HEK293 (cell line): ENCODE measurements around the gene PCNX3.
A peak's percentile ranks its signal among the peaks of the same experiment; 100 is the strongest.

Experiments
- AEBP2 ChIP-seq: fragments of 450-650 bp; formaldehyde crosslinking; IDR thresholded peaks from 2 replicates; pipeline ENCODE4 v1.5.1; 2016; ENCODE audit warnings: missing biosample characterization, missing genetic modification characterization, borderline replicate concordance
- BCL11B ChIP-seq: fragments of 450-650 bp; formaldehyde crosslinking; IDR thresholded peaks from 2 replicates; pipeline ENCODE4 v1.5.1; 2016; ENCODE audit warnings: low read depth, missing biosample characterization, missing genetic modification characterization
- ELK4 ChIP-seq: IDR thresholded peaks from 2 replicates; pipeline ENCODE4 v1.6.1; 2011; ENCODE audit warnings: mild to moderate bottlenecking, low read depth, low read length, borderline replicate concordance
- GFI1B ChIP-seq: fragments of 450-650 bp; formaldehyde crosslinking; IDR thresholded peaks from 2 replicates; pipeline ENCODE4 v1.5.1; 2016; ENCODE audit warnings: missing biosample characterization, missing genetic modification characterization
- KLF10 ChIP-seq: fragments of 450-650 bp; IDR thresholded peaks from 2 replicates; pipeline ENCODE4 v1.5.1; 2018; ENCODE audit warnings: missing biosample characterization, mild to moderate bottlenecking, missing genetic modification characterization
- KLF8 ChIP-seq: fragments of 450-650 bp; formaldehyde crosslinking; IDR thresholded peaks from 2 replicates; pipeline ENCODE4 v1.5.1; 2016; ENCODE audit warnings: missing biosample characterization, missing genetic modification characterization
- ZBTB6 ChIP-seq: fragments of 450-650 bp; formaldehyde crosslinking; IDR thresholded peaks from 2 replicates; pipeline ENCODE4 v1.5.1; 2017; ENCODE audit warnings: missing biosample characterization, missing genetic modification characterization
- ZFP37 ChIP-seq: fragments of 450-650 bp; formaldehyde crosslinking; IDR thresholded peaks from 2 replicates; pipeline ENCODE4 v1.5.1; 2016; ENCODE audit warnings: missing biosample characterization, missing genetic modification characterization
- ZNF121 ChIP-seq: fragments of 450-650 bp; formaldehyde crosslinking; IDR thresholded peaks from 2 replicates; pipeline ENCODE4 v1.5.1; 2016; ENCODE audit warnings: missing biosample characterization, missing genetic modification characterization
- ZNF174 ChIP-seq: fragments of 450-650 bp; formaldehyde crosslinking; IDR thresholded peaks from 2 replicates; pipeline ENCODE4 v1.5.0; 2017; ENCODE audit warnings: missing biosample characterization, mild to moderate bottlenecking, missing genetic modification characterization
- ZNF214 ChIP-seq: fragments of 450-650 bp; formaldehyde crosslinking; IDR thresholded peaks from 2 replicates; pipeline ENCODE4 v1.5.1; 2017; ENCODE audit warnings: missing biosample characterization, mild to moderate bottlenecking, missing genetic modification characterization, borderline replicate concordance
- ZNF280C ChIP-seq: fragments of 450-650 bp; formaldehyde crosslinking; IDR thresholded peaks from 2 replicates; pipeline ENCODE4 v1.5.1; 2016; ENCODE audit warnings: missing biosample characterization, missing genetic modification characterization
- ZNF280D ChIP-seq: fragments of 450-650 bp; formaldehyde crosslinking; IDR thresholded peaks from 2 replicates; pipeline ENCODE4 v1.5.1; 2016; ENCODE audit warnings: missing biosample characterization, missing genetic modification characterization
- ZNF404 ChIP-seq: fragments of 450-650 bp; formaldehyde crosslinking; IDR thresholded peaks from 2 replicates; pipeline ENCODE4 v1.5.1; 2017; ENCODE audit warnings: missing biosample characterization, missing genetic modification characterization
- ZNF416 ChIP-seq: fragments of 450-650 bp; formaldehyde crosslinking; IDR thresholded peaks from 2 replicates; pipeline ENCODE4 v1.5.1; 2016; ENCODE audit warnings: missing biosample characterization, missing genetic modification characterization
- ZNF423 ChIP-seq: fragments of 450-650 bp; formaldehyde crosslinking; IDR thresholded peaks from 2 replicates; pipeline ENCODE4 v1.5.1; 2016; ENCODE audit warnings: missing biosample characterization, missing genetic modification characterization
- ZNF433 ChIP-seq: fragments of 450-650 bp; formaldehyde crosslinking; IDR thresholded peaks from 2 replicates; pipeline ENCODE4 v1.5.1; 2016; ENCODE audit warnings: missing biosample characterization, missing genetic modification characterization, low read depth
- ZNF521 ChIP-seq: fragments of 450-650 bp; formaldehyde crosslinking; IDR thresholded peaks from 2 replicates; pipeline ENCODE4 v1.5.1; 2017; ENCODE audit warnings: missing biosample characterization, mild to moderate bottlenecking, missing genetic modification characterization
- ZNF555 ChIP-seq: fragments of 450-650 bp; formaldehyde crosslinking; conservative IDR thresholded peaks from 2 replicates; pipeline ENCODE4 v1.5.1; 2017; ENCODE audit warnings: missing biosample characterization, mild to moderate bottlenecking, missing genetic modification characterization, inconsistent platforms
- ZNF596 ChIP-seq: fragments of 450-650 bp; IDR thresholded peaks from 2 replicates; pipeline ENCODE4 v1.5.0; 2018; ENCODE audit warnings: missing biosample characterization, mild to moderate bottlenecking, missing genetic modification characterization, moderate library complexity
- ZNF610 ChIP-seq: fragments of 450-650 bp; formaldehyde crosslinking; IDR thresholded peaks from 2 replicates; pipeline ENCODE4 v1.5.1; 2016; ENCODE audit warnings: missing biosample characterization, missing genetic modification characterization, borderline replicate concordance
- ZNF658 ChIP-seq: fragments of 450-650 bp; formaldehyde crosslinking; IDR thresholded peaks from 2 replicates; pipeline ENCODE4; 2016; ENCODE audit warnings: missing biosample characterization, missing genetic modification characterization
- ZNF664 ChIP-seq: fragments of 450-650 bp; formaldehyde crosslinking; IDR thresholded peaks from 2 replicates; pipeline ENCODE4 v1.5.1; 2016; ENCODE audit warnings: missing biosample characterization, missing genetic modification characterization
- ZNF776 ChIP-seq: fragments of 450-650 bp; formaldehyde crosslinking; IDR thresholded peaks from 2 replicates; pipeline ENCODE4 v1.5.0; 2017; ENCODE audit warnings: missing biosample characterization, missing genetic modification characterization, borderline replicate concordance
- ZNF785 ChIP-seq: fragments of 450-650 bp; formaldehyde crosslinking; IDR thresholded peaks from 2 replicates; pipeline ENCODE4 v1.5.1; 2016; ENCODE audit warnings: missing biosample characterization, missing genetic modification characterization
- ZNF830 ChIP-seq: fragments of 450-650 bp; IDR thresholded peaks from 2 replicates; pipeline ENCODE4 v1.5.0; 2018; ENCODE audit warnings: missing biosample characterization, missing genetic modification characterization, low read depth, mild to moderate bottlenecking, moderate library complexity
- ZNF837 ChIP-seq: fragments of 450-650 bp; formaldehyde crosslinking; IDR thresholded peaks from 2 replicates; pipeline ENCODE4 v1.5.1; 2016; ENCODE audit warnings: missing biosample characterization, missing genetic modification characterization
- ZSCAN5A ChIP-seq: fragments of 450-650 bp; formaldehyde crosslinking; IDR thresholded peaks from 2 replicates; pipeline ENCODE4 v1.5.1; 2016; ENCODE audit warnings: missing biosample characterization, missing genetic modification characterization

PCNX3 gene

GRCh38 chr11:65652511-65653228, 37.1 kb downstream of the PCNX3 start (continued):
- TF ChIP-seq GFI1B (tag by site-specific recombination) (no peak), ZBTB6 (tag by site-specific recombination) (no peak), ZNF596 (tag by site-specific recombination) (no peak), AEBP2 (tag by site-specific recombination) (no peak), ZNF555 (tag by site-specific recombination) (no peak), ZNF830 (tag by site-specific recombination) (no peak), ZNF664 (tag by site-specific recombination) (no peak), ZNF423 (tag by site-specific recombination) (no peak), ZSCAN5A (tag by site-specific recombination) (0 out of 2 replicates have a peak, but pooled peaks have one; percentile 46), ZNF837 (no peak), ZNF416 (tag by site-specific recombination) (no peak), ZNF776 (tag by site-specific recombination) (no peak), ZNF404 (no peak), ZNF610 (tag by site-specific recombination) (no peak), ZNF280D (tag by site-specific recombination) (no peak), KLF10 (tag by site-specific recombination) (no peak), ZNF280C (tag by site-specific recombination) (no peak), ELK4 (no peak), ZNF174 (tag by site-specific recombination) (no peak), KLF8 (tag by site-specific recombination) (peak; percentile 17; the same call in 1 of the 2 replicates), ZNF433 (tag by site-specific recombination) (no peak), ZNF658 (no peak), ZNF785 (tag by site-specific recombination) (no peak), ZFP37 (tag by site-specific recombination) (0 out of 2 replicates have a peak, but pooled peaks have one; percentile 45), BCL11B (tag by site-specific recombination) (no peak), ZNF214 (no peak), ZNF521 (tag by site-specific recombination) (no peak), ZNF121 (no peak)
